Measurements from ENCODE around the gene KCNQ1.

GRCh38 chr11:2413742-2414579, 30.8 kb upstream of the KCNQ1 start:
- no peak for TF ChIP-seq POLR2AphosphoS5 (IDR thresholded peaks at IDR 0.05)
- no peak for TF ChIP-seq CTCF (IDR thresholded peaks at IDR 0.05; ENCODE audit: poor library complexity, severe bottlenecking)

Data from neural cell (in vitro differentiated cells).